ENCODE data around the gene MYPN.

Gene MYPN

GRCh38 chr10:68092512-68092911 is 16.8 kb upstream of the MYPN start:
- no peak for DNase-seq

- DNase-seq = no peak
These were observed 14.1 kb upstream of the MYPN start for GRCh38 chr10:68095153-68095552.

- no peak for DNase-seq
These were observed 12.3 kb upstream of the MYPN start for GRCh38 chr10:68096913-68097516.

- no peak for DNase-seq
These were observed 9.6 kb upstream of the MYPN start for GRCh38 chr10:68099736-68100135.

GRCh38 chr10:68101066-68101465 is 8.2 kb upstream of the MYPN start:
- DNase-seq = no peak

- no peak for DNase-seq
These were observed 5.9 kb upstream of the MYPN start for GRCh38 chr10:68103261-68103878.

GRCh38 chr10:68103901-68104300 is 5.4 kb upstream of the MYPN start:
- no peak for DNase-seq

- no peak for DNase-seq
These were observed 3.5 kb upstream of the MYPN start for GRCh38 chr10:68105820-68106219.

GRCh38 chr10:68106656-68107055 is 2.6 kb upstream of the MYPN start:
- DNase-seq = no peak

GRCh38 chr10:68107651-68108050 is 1.6 kb upstream of the MYPN start:
- no peak for DNase-seq

- DNase-seq = no peak
These were observed 1.2 kb upstream of the MYPN start for GRCh38 chr10:68108051-68108450.

GRCh38 chr10:68108653-68109052 is 635 bp upstream of the MYPN start:
- DNase-seq = no peak

GRCh38 chr10:68110027-68110426 is 739 bp downstream of the MYPN start:
- no peak for DNase-seq

- DNase-seq = no peak
These were observed 2.3 kb downstream of the MYPN start for GRCh38 chr10:68111584-68111983.

GRCh38 chr10:68112837-68113236 is 3.5 kb downstream of the MYPN start:
- no peak for DNase-seq

- DNase-seq = no peak
These were observed 9.4 kb downstream of the MYPN start for GRCh38 chr10:68118657-68119056.

- no peak for DNase-seq
These were observed 11.9 kb downstream of the MYPN start for GRCh38 chr10:68121020-68121743.

- DNase-seq = no peak
These were observed 12.6 kb downstream of the MYPN start for GRCh38 chr10:68121852-68122251.

GRCh38 chr10:68124718-68125117 is 15.4 kb downstream of the MYPN start:
- DNase-seq = no peak

- DNase-seq = no peak
These were observed 16.5 kb downstream of the MYPN start for GRCh38 chr10:68125772-68126171.

GRCh38 chr10:68128015-68128414 is 18.7 kb downstream of the MYPN start:
- DNase-seq = no peak

- no peak for DNase-seq
These were observed 23.1 kb downstream of the MYPN start for GRCh38 chr10:68132391-68132790.

- DNase-seq = no peak
These were observed 24.2 kb downstream of the MYPN start for GRCh38 chr10:68133523-68133922.

- no peak for DNase-seq
These were observed 26.1 kb downstream of the MYPN start for GRCh38 chr10:68135362-68135761.

Data from activated CD4-positive, alpha-beta T cell treated with anti-CD3 and anti-CD28 coated beads, Interleukin-2, amount 50 U/mL, for 1 hour (primary cell).